GM23338 (cell line): Measurements from ENCODE around the gene SLC6A18. TPM values are rescaled to one million over a fixed set of nuclear protein-coding genes. Genes with fewer than 3 reads are reported as not detected.

Experiments
- ATAC-seq: fragments of 200-7000 bp; cut with Tn5 transposase; 3 replicates; pipeline ENCODE4 v1.9.1; 2020
- DNase-seq: peaks from one replicate; pipeline ENCODE4 v3.0.0-alpha.2; 2015; ENCODE audit warnings: low spot score
- H2AFZ ChIP-seq: fragments of 200-600 bp; sonication (generic); 2 replicates; pipeline ENCODE4 v1.8.0; 2016; ENCODE audit warnings: antibody characterized with exemption, mild to moderate bottlenecking, moderate library complexity
- H3F3A ChIP-seq: fragments of 200-600 bp; sonication (generic); replicated peaks from 2 replicates; pipeline ENCODE4 v1.8.0; 2017; ENCODE audit warnings: antibody characterized with exemption, mixed run types, low read depth
- H3K27ac ChIP-seq: fragments of 200-600 bp; sonication (generic); 2 replicates; pipeline ENCODE4 v1.6.1; 2016; ENCODE audit warnings: low read depth
- H3K27me3 ChIP-seq: fragments of 200-600 bp; sonication (generic); 2 replicates; pipeline ENCODE4 v1.8.0; 2016; ENCODE audit warnings: mild to moderate bottlenecking, mixed run types, moderate library complexity; ENCODE audit not compliant: insufficient read depth
- H3K36me3 ChIP-seq: fragments of 200-600 bp; sonication (generic); 2 replicates; pipeline ENCODE4 v1.8.0; 2016; ENCODE audit warnings: mild to moderate bottlenecking; ENCODE audit not compliant: insufficient read depth
- H3K4me1 ChIP-seq: fragments of 200-600 bp; sonication (generic); 2 replicates; pipeline ENCODE4 v1.8.0; 2016; ENCODE audit warnings: mild to moderate bottlenecking, moderate library complexity; ENCODE audit not compliant: insufficient read depth
- H3K4me2 ChIP-seq: fragments of 200-600 bp; sonication (generic); 2 replicates; pipeline ENCODE4 v1.7.1; 2017; ENCODE audit warnings: mixed run types
- H3K4me3 ChIP-seq: fragments of 200-600 bp; sonication (generic); 2 replicates; pipeline ENCODE4 v1.6.1; 2016; ENCODE audit warnings: mixed run types
- H3K79me2 ChIP-seq: fragments of 200-600 bp; sonication (generic); replicated peaks from 2 replicates; pipeline ENCODE4 v1.8.0; 2017; ENCODE audit warnings: mild to moderate bottlenecking; ENCODE audit not compliant: insufficient read depth
- H3K9me2 ChIP-seq: fragments of 200-600 bp; sonication (generic); 2 replicates; pipeline ENCODE4 v1.8.0; 2017; ENCODE audit not compliant: insufficient read depth
- H4K20me1 ChIP-seq: fragments of 200-600 bp; sonication (generic); replicated peaks from 2 replicates; pipeline ENCODE4 v1.8.0; 2017; ENCODE audit warnings: mild to moderate bottlenecking; ENCODE audit not compliant: insufficient read depth
- H3K27ac Mint-ChIP-seq: 2 replicates; pipeline ENCODE4 v1.8.0; 2020; ENCODE audit warnings: inconsistent platforms, mild to moderate bottlenecking, moderate library complexity, mixed read lengths
- H3K27me3 Mint-ChIP-seq: 3 replicates; pipeline ENCODE4 v1.8.0; 2022; ENCODE audit warnings: low read depth, mild to moderate bottlenecking, moderate library complexity, mixed read lengths, inconsistent platforms; ENCODE audit not compliant: insufficient read depth, poor library complexity
- H3K36me3 Mint-ChIP-seq: 3 replicates; pipeline ENCODE4 v1.8.0; 2021; ENCODE audit warnings: low read depth, mild to moderate bottlenecking, inconsistent platforms, moderate library complexity, mixed read lengths
- H3K4me1 Mint-ChIP-seq: 3 replicates; pipeline ENCODE4 v1.8.0; 2020; ENCODE audit warnings: mild to moderate bottlenecking, inconsistent platforms, mixed read lengths
- H3K4me3 Mint-ChIP-seq: 3 replicates; pipeline ENCODE4 v1.8.0; 2021; ENCODE audit warnings: moderate library complexity, mild to moderate bottlenecking, inconsistent platforms, mixed read lengths
- H3K9me3 Mint-ChIP-seq: 3 replicates; pipeline ENCODE4 v1.8.0; 2020; ENCODE audit warnings: moderate library complexity, mild to moderate bottlenecking, inconsistent platforms, mixed read lengths
- CREB1 ChIP-seq: fragments of 250-450 bp; sonication (Bioruptor Pico); IDR thresholded peaks from 2 replicates; pipeline ENCODE4 v1.5.0; 2020; ENCODE audit warnings: low read depth, mild to moderate bottlenecking, moderate library complexity
- POLR2AphosphoS5 ChIP-seq: IDR thresholded peaks from 2 replicates; pipeline ENCODE4 v1.6.1; 2016; ENCODE audit warnings: antibody characterized with exemption, low read depth
- STAT1 ChIP-seq: IDR thresholded peaks from one replicate; pipeline ENCODE4 v1.6.1; 2016; ENCODE audit warnings: antibody characterized with exemption; ENCODE audit not compliant: unreplicated experiment
- polyA plus RNA-seq: library from polyadenylated mRNA; unstranded; fragments of >200 nt; fragmentation: Nextera tagmentation; extraction: Ambion mirVana; gene quantifications from 2 replicates; pipeline ENCODE4 v1.2.1, GENCODE V29; 2016
- total RNA-seq: library from RNA; depleted of rRNA; stranded (reverse); fragments of >200 nt; shearing (Covaris generic); gene quantifications from 2 replicates; pipeline ENCODE4 v1.2.3, GENCODE V29; 2014
- TF ChIP-seq, protein P1 (sequence below): IDR thresholded peaks from one replicate; pipeline ENCODE4 v1.6.1; 2018; ENCODE audit warnings: antibody characterized with exemption; ENCODE audit not compliant: unreplicated experiment
- TF ChIP-seq, protein P2 (sequence below), 2 experiments: fragments of 200-600 bp in 1 of 2; sonication (generic) in 1 of 2; conservative IDR thresholded peaks; 2 replicates each; pipeline versions ENCODE4 v1.5.1 to v1.6.1; 2016 to 2017; ENCODE audit warnings: antibody characterized with exemption in 2 of 2, low read depth in 2 of 2, mild to moderate bottlenecking in 2 of 2, moderate library complexity in 1 of 2
- TF ChIP-seq, protein P3 (sequence below): IDR thresholded peaks from 2 replicates; pipeline ENCODE4 v1.6.1; 2016; ENCODE audit warnings: antibody characterized with exemption
- TF ChIP-seq, protein P4 (sequence below): fragments of 250-450 bp; sonication (Bioruptor Pico); IDR thresholded peaks from 2 replicates; pipeline ENCODE4 v1.5.0; 2020; ENCODE audit warnings: mild to moderate bottlenecking, moderate library complexity

Gene SLC6A18
- total and polyA plus RNA-seq, 2 experiments from 2014 or later: not detected

DNA sequence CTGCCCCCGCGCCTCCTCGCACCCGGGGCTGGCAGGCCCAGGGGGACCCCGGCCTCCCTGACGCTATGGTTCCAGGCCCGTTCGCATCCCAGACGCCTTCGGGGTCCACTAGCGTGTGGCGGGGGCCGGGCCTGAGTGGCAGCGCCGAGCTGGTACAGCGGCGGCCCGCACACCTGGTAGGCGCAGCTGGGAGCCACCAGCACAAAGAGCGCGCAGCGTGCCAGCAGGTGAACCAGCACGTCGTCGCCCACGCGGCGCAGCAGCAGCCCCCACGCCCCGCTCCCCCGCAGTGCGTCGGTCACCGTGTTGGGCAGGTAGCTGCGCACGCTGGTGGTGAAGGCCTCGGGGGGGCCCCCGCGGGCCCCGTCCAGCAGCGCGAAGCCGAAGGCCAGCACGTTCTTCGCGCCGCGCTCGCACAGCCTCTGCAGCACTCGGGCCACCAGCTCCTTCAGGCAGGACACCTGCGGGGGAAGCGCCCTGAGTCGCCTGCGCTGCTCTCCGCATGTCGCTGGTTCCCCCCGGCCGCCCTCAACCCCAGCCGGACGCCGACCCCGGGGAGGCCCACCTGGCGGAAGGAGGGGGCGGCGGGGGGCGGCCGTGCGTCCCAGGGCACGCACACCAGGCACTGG lies 69.1 kb downstream of the SLC6A18 start (continued):
- TF ChIP-seq, protein P1, sequence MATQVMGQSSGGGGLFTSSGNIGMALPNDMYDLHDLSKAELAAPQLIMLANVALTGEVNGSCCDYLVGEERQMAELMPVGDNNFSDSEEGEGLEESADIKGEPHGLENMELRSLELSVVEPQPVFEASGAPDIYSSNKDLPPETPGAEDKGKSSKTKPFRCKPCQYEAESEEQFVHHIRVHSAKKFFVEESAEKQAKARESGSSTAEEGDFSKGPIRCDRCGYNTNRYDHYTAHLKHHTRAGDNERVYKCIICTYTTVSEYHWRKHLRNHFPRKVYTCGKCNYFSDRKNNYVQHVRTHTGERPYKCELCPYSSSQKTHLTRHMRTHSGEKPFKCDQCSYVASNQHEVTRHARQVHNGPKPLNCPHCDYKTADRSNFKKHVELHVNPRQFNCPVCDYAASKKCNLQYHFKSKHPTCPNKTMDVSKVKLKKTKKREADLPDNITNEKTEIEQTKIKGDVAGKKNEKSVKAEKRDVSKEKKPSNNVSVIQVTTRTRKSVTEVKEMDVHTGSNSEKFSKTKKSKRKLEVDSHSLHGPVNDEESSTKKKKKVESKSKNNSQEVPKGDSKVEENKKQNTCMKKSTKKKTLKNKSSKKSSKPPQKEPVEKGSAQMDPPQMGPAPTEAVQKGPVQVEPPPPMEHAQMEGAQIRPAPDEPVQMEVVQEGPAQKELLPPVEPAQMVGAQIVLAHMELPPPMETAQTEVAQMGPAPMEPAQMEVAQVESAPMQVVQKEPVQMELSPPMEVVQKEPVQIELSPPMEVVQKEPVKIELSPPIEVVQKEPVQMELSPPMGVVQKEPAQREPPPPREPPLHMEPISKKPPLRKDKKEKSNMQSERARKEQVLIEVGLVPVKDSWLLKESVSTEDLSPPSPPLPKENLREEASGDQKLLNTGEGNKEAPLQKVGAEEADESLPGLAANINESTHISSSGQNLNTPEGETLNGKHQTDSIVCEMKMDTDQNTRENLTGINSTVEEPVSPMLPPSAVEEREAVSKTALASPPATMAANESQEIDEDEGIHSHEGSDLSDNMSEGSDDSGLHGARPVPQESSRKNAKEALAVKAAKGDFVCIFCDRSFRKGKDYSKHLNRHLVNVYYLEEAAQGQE: no peak
- TF ChIP-seq, protein P2, sequence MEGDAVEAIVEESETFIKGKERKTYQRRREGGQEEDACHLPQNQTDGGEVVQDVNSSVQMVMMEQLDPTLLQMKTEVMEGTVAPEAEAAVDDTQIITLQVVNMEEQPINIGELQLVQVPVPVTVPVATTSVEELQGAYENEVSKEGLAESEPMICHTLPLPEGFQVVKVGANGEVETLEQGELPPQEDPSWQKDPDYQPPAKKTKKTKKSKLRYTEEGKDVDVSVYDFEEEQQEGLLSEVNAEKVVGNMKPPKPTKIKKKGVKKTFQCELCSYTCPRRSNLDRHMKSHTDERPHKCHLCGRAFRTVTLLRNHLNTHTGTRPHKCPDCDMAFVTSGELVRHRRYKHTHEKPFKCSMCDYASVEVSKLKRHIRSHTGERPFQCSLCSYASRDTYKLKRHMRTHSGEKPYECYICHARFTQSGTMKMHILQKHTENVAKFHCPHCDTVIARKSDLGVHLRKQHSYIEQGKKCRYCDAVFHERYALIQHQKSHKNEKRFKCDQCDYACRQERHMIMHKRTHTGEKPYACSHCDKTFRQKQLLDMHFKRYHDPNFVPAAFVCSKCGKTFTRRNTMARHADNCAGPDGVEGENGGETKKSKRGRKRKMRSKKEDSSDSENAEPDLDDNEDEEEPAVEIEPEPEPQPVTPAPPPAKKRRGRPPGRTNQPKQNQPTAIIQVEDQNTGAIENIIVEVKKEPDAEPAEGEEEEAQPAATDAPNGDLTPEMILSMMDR (conservative IDR thresholded peaks at IDR 0.05; ENCODE audit: low read depth in 2 of 2): no peak
- TF ChIP-seq, protein P3, sequence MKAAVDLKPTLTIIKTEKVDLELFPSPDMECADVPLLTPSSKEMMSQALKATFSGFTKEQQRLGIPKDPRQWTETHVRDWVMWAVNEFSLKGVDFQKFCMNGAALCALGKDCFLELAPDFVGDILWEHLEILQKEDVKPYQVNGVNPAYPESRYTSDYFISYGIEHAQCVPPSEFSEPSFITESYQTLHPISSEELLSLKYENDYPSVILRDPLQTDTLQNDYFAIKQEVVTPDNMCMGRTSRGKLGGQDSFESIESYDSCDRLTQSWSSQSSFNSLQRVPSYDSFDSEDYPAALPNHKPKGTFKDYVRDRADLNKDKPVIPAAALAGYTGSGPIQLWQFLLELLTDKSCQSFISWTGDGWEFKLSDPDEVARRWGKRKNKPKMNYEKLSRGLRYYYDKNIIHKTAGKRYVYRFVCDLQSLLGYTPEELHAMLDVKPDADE: no peak
- TF ChIP-seq STAT1 (no peak), CREB1 (CRISPR knock-in tag) (no peak)

DNA sequence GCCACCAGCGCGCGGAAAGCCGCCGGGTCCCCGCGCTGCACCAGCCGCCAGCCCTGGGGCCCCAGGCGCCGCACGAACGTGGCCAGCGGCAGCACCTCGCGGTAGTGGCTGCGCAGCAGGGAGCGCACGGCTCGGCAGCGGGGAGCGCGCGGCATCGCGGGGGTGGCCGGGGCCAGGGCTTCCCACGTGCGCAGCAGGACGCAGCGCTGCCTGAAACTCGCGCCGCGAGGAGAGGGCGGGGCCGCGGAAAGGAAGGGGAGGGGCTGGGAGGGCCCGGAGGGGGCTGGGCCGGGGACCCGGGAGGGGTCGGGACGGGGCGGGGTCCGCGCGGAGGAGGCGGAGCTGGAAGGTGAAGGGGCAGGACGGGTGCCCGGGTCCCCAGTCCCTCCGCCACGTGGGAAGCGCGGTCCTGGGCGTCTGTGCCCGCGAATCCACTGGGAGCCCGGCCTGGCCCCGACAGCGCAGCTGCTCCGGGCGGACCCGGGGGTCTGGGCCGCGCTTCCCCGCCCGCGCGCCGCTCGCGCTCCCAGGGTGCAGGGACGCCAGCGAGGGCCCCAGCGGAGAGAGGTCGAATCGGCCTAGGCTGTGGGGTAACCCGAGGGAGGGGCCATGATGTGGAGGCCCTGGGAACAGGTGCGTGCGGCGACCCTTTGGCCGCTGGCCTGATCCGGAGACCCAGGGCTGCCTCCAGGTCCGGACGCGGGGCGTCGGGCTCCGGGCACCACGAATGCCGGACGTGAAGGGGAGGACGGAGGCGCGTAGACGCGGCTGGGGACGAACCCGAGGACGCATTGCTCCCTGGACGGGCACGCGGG lies 69.9 kb downstream of the SLC6A18 start, which contains the start of gene TERT:
TSS of gene TERT (minus strand) at position 234 of the 815 bp plus-strand sequence. CDS start at position 155, 79 bp downstream.
- peak; percentile 83 for DNase-seq
- H3K4me3 Mint-ChIP-seq: peak within 1 kb of the TSS; percentile 74
- Histone ChIP-seq H2AFZ (peak within 1 kb of the TSS; percentile 83; the same call in 1 of the 2 replicates), H3K27ac (no peak within 1 kb of the TSS), H3K4me3 (peak within 1 kb of the TSS; percentile 66), H3K27me3 (peaks cover 9% of the 10 kb centered on the region), H3K36me3 (no peaks in the 10 kb centered on the region; the same call in 1 of the 2 replicates), H3K4me2 (peak within 1 kb of the TSS; percentile 76), H3K79me2 (peaks cover 18% of the 10 kb centered on the region), H4K20me1 (no peaks in the 10 kb centered on the region; the same call in 1 of the 2 replicates), H3K4me1 (peaks cover 5% of the 10 kb centered on the region; the same call in 1 of the 2 replicates), H3K9me2 (no peaks in the 10 kb centered on the region), H3F3A (0 out of 2 replicates have a peak, but pooled peaks cover 3% of the 10 kb centered on the region)
- H3K4me1 Mint-ChIP-seq: peaks cover 5% of the 10 kb centered on the region; the same call in 2 of the 3 replicates
- H3K9me3 Mint-ChIP-seq: no peaks in the 10 kb centered on the region
- peak; percentile 82 for ATAC-seq
- peaks cover 11% of the 10 kb centered on the region for H3K27me3 Mint-ChIP-seq
- H3K36me3 Mint-ChIP-seq: peaks cover 9% of the 10 kb centered on the region; the same call in 1 of the 3 replicates
- H3K27ac Mint-ChIP-seq: no peak within 1 kb of the TSS
- TF ChIP-seq, protein P4, sequence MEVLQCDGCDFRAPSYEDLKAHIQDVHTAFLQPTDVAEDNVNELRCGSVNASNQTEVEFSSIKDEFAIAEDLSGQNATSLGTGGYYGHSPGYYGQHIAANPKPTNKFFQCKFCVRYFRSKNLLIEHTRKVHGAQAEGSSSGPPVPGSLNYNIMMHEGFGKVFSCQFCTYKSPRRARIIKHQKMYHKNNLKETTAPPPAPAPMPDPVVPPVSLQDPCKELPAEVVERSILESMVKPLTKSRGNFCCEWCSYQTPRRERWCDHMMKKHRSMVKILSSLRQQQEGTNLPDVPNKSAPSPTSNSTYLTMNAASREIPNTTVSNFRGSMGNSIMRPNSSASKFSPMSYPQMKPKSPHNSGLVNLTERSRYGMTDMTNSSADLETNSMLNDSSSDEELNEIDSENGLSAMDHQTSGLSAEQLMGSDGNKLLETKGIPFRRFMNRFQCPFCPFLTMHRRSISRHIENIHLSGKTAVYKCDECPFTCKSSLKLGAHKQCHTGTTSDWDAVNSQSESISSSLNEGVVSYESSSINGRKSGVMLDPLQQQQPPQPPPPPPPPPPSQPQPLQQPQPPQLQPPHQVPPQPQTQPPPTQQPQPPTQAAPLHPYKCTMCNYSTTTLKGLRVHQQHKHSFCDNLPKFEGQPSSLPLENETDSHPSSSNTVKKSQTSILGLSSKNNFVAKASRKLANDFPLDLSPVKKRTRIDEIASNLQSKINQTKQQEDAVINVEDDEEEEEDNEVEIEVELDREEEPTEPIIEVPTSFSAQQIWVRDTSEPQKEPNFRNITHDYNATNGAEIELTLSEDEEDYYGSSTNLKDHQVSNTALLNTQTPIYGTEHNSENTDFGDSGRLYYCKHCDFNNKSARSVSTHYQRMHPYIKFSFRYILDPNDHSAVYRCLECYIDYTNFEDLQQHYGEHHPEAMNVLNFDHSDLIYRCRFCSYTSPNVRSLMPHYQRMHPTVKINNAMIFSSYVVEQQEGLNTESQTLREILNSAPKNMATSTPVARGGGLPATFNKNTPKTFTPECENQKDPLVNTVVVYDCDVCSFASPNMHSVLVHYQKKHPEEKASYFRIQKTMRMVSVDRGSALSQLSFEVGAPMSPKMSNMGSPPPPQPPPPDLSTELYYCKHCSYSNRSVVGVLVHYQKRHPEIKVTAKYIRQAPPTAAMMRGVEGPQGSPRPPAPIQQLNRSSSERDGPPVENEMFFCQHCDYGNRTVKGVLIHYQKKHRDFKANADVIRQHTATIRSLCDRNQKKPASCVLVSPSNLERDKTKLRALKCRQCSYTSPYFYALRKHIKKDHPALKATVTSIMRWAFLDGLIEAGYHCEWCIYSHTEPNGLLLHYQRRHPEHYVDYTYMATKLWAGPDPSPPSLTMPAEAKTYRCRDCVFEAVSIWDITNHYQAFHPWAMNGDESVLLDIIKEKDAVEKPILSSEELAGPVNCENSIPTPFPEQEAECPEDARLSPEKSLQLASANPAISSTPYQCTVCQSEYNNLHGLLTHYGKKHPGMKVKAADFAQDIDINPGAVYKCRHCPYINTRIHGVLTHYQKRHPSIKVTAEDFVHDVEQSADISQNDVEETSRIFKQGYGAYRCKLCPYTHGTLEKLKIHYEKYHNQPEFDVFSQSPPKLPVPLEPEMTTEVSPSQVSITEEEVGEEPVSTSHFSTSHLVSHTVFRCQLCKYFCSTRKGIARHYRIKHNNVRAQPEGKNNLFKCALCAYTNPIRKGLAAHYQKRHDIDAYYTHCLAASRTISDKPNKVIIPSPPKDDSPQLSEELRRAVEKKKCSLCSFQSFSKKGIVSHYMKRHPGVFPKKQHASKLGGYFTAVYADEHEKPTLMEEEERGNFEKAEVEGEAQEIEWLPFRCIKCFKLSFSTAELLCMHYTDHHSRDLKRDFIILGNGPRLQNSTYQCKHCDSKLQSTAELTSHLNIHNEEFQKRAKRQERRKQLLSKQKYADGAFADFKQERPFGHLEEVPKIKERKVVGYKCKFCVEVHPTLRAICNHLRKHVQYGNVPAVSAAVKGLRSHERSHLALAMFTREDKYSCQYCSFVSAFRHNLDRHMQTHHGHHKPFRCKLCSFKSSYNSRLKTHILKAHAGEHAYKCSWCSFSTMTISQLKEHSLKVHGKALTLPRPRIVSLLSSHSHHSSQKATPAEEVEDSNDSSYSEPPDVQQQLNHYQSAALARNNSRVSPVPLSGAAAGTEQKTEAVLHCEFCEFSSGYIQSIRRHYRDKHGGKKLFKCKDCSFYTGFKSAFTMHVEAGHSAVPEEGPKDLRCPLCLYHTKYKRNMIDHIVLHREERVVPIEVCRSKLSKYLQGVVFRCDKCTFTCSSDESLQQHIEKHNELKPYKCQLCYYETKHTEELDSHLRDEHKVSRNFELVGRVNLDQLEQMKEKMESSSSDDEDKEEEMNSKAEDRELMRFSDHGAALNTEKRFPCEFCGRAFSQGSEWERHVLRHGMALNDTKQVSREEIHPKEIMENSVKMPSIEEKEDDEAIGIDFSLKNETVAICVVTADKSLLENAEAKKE (CRISPR knock-in tag): no peak
- peak; percentile 56 for TF ChIP-seq POLR2AphosphoS5
